GM18519 (cell line): ENCODE measurements around the gene POU2F1.

Source experiments
- ATAC-seq: cut with Tn5 transposase; IDR thresholded peaks from one replicate; pipeline ENCODE4 v1.9.1; 2021; ENCODE audit warnings: mild to moderate bottlenecking, moderate library complexity; ENCODE audit not compliant: unreplicated experiment, low FRiP score

POU2F1 gene

GRCh38 chr1:167357305-167357704 is 136.6 kb downstream of the POU2F1 start:
- no peak for ATAC-seq

GRCh38 chr1:167359295-167359694 is 138.6 kb downstream of the POU2F1 start:
- ATAC-seq = no peak

GRCh38 chr1:167360120-167360519 is 139.4 kb downstream of the POU2F1 start:
- ATAC-seq = no peak

- no peak for ATAC-seq
Observed at GRCh38 chr1:167362638-167363037, 142.0 kb downstream of the POU2F1 start.

- ATAC-seq = no peak
Observed at GRCh38 chr1:167364826-167365225, 144.1 kb downstream of the POU2F1 start.

- no peak for ATAC-seq
Observed at GRCh38 chr1:167365360-167365759, 144.7 kb downstream of the POU2F1 start.

- ATAC-seq = no peak
Observed at GRCh38 chr1:167367705-167368104, 147.0 kb downstream of the POU2F1 start.

GRCh38 chr1:167369175-167369574 is 148.5 kb downstream of the POU2F1 start:
- ATAC-seq = no peak

- no peak for ATAC-seq
Observed at GRCh38 chr1:167369933-167370332, 149.2 kb downstream of the POU2F1 start.

GRCh38 chr1:167371030-167371429 is 150.3 kb downstream of the POU2F1 start:
- ATAC-seq = no peak

- ATAC-seq = no peak
Observed at GRCh38 chr1:167373398-167373797, 152.7 kb downstream of the POU2F1 start.

- no peak for ATAC-seq
Observed at GRCh38 chr1:167373986-167374385, 153.3 kb downstream of the POU2F1 start.

GRCh38 chr1:167375949-167376348 is 155.3 kb downstream of the POU2F1 start:
- ATAC-seq = no peak

- no peak for ATAC-seq
Observed at GRCh38 chr1:167387251-167387910, 166.7 kb downstream of the POU2F1 start.

- no peak for ATAC-seq
Observed at GRCh38 chr1:167388976-167389375, 168.3 kb downstream of the POU2F1 start.

GRCh38 chr1:167392200-167392696 is 171.6 kb downstream of the POU2F1 start:
- no peak for ATAC-seq

GRCh38 chr1:167400359-167400953 is 179.8 kb downstream of the POU2F1 start:
- no peak for ATAC-seq

GRCh38 chr1:167401260-167401873 is 180.7 kb downstream of the POU2F1 start:
- no peak for ATAC-seq

GRCh38 chr1:167404161-167404888 is 183.6 kb downstream of the POU2F1 start:
- no peak for ATAC-seq

- ATAC-seq = no peak
Observed at GRCh38 chr1:167404908-167405307, 184.2 kb downstream of the POU2F1 start.

GRCh38 chr1:167408355-167408754 is 187.7 kb downstream of the POU2F1 start:
- ATAC-seq = no peak
